Type B pancreatic cell (in vitro differentiated cells): ENCODE measurements around the gene GPS1. TPM values are rescaled to one million over a fixed set of nuclear protein-coding genes. Genes with fewer than 3 reads are reported as not detected.

Experiments
- DNase-seq: peaks from one replicate; pipeline ENCODE4 v3.0.0; 2021; ENCODE audit warnings: mixed read lengths; ENCODE audit not compliant: unreplicated experiment; ENCODE audit errors: extremely low spot score
- H3K27ac Mint-ChIP-seq: 2 replicates; pipeline ENCODE4 v1.8.0; 2021; ENCODE audit warnings: mild to moderate bottlenecking, mixed read lengths
- H3K27me3 Mint-ChIP-seq: 2 replicates; pipeline ENCODE4 v1.8.0; 2021; ENCODE audit warnings: mixed read lengths
- H3K36me3 Mint-ChIP-seq: 2 replicates; pipeline ENCODE4 v1.8.0; 2021; ENCODE audit warnings: mixed read lengths
- H3K4me1 Mint-ChIP-seq: one replicate; pipeline ENCODE4 v1.8.0; 2021; ENCODE audit warnings: mixed read lengths; ENCODE audit not compliant: unreplicated experiment
- H3K4me3 Mint-ChIP-seq: 2 replicates; pipeline ENCODE4 v1.8.0; 2021; ENCODE audit warnings: mild to moderate bottlenecking, mixed read lengths
- H3K9me3 Mint-ChIP-seq: 2 replicates; pipeline ENCODE4 v1.8.0; 2021; ENCODE audit warnings: mixed read lengths
- total RNA-seq: library from RNA; stranded (reverse); gene quantifications from 2 replicates; pipeline ENCODE4 v1.2.1, GENCODE V29; 2021; ENCODE audit warnings: low replicate concordance
- TF ChIP-seq, protein P1 (sequence below): fragments of 200-600 bp; sonication (generic); conservative IDR thresholded peaks from 2 replicates; pipeline ENCODE4 v1.5.0; 2021; ENCODE audit warnings: antibody characterized with exemption, mild to moderate bottlenecking

GPS1 gene
- total RNA-seq, 1 donor from 2014 or later, result 111 TPM

- no peaks in the 10 kb centered on the region for H3K4me1 Mint-ChIP-seq
- no peak overlapping the region for H3K4me3 Mint-ChIP-seq
- H3K9me3 Mint-ChIP-seq, result no peaks in the 10 kb centered on the region
- H3K27ac Mint-ChIP-seq, result no peak overlapping the region
- H3K27me3 Mint-ChIP-seq, result no peaks in the 10 kb centered on the region
- no peak for DNase-seq
- H3K36me3 Mint-ChIP-seq, result no peaks in the 10 kb centered on the region
- TF ChIP-seq, protein P1, sequence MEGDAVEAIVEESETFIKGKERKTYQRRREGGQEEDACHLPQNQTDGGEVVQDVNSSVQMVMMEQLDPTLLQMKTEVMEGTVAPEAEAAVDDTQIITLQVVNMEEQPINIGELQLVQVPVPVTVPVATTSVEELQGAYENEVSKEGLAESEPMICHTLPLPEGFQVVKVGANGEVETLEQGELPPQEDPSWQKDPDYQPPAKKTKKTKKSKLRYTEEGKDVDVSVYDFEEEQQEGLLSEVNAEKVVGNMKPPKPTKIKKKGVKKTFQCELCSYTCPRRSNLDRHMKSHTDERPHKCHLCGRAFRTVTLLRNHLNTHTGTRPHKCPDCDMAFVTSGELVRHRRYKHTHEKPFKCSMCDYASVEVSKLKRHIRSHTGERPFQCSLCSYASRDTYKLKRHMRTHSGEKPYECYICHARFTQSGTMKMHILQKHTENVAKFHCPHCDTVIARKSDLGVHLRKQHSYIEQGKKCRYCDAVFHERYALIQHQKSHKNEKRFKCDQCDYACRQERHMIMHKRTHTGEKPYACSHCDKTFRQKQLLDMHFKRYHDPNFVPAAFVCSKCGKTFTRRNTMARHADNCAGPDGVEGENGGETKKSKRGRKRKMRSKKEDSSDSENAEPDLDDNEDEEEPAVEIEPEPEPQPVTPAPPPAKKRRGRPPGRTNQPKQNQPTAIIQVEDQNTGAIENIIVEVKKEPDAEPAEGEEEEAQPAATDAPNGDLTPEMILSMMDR, result no peak
Measured at GRCh38 chr17:82089723-82090548, 38.2 kb downstream of the GPS1 start.

DNA sequence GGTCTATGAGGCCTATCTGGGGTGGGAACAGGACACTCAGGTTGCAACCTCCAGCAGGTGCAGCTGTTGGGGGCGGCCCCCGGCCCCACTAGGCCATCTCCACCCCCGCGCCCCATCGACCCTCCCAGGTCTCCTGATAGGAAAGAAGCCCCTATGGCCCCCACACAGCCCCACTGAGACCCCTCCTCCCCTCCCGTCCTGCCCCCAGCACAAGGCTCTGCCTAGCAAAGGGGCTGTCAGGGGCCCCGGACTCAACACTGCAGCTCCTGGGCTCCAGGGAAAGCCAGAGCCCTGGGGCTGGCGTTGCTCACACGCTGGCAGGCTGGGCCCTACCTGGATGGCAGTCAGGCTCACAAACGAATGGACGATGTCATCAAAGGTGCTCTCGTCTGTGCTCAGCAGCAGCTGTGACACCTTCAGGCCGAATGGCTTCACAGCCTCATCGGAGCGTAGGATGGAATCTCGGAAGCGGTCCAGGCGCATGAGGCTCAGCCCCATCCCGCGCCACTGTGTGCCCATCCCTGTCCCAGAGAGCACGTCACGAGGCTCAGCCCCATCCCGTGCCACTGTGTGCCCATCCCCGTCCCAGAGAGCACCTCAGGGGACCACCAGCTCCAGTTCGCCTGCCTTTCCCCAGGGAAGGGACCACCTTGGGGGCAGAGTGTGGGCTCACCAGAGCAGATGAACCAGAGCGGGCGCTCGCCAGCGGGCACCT, 39.0 kb downstream of the GPS1 start:
- H3K27ac Mint-ChIP-seq, result no peak overlapping the region
- no peaks in the 10 kb centered on the region for H3K27me3 Mint-ChIP-seq
- no peaks in the 10 kb centered on the region for H3K4me1 Mint-ChIP-seq
- TF ChIP-seq, protein P1, result no peak
- no peak overlapping the region for H3K4me3 Mint-ChIP-seq
- DNase-seq, result no peak
- no peaks in the 10 kb centered on the region for H3K9me3 Mint-ChIP-seq
- no peaks in the 10 kb centered on the region for H3K36me3 Mint-ChIP-seq

- Mint-ChIP-seq H3K27me3 (no peaks in the 10 kb centered on the region), H3K4me1 (no peaks in the 10 kb centered on the region), H3K9me3 (no peaks in the 10 kb centered on the region), H3K36me3 (no peaks in the 10 kb centered on the region), H3K27ac (no peak overlapping the region), H3K4me3 (no peak overlapping the region)
- DNase-seq, result no peak
- TF ChIP-seq, protein P1, result no peak
Measured at GRCh38 chr17:82091264-82092066, 39.8 kb downstream of the GPS1 start.

GRCh38 chr17:82092094-82092586, 40.4 kb downstream of the GPS1 start:
- DNase-seq, result no peak
- Mint-ChIP-seq H3K4me1 (no peaks in the 10 kb centered on the region), H3K27me3 (no peaks in the 10 kb centered on the region), H3K9me3 (no peaks in the 10 kb centered on the region), H3K4me3 (no peak overlapping the region), H3K36me3 (no peaks in the 10 kb centered on the region), H3K27ac (no peak overlapping the region)
- TF ChIP-seq, protein P1, result no peak

GRCh38 chr17:82092628-82092994, 40.9 kb downstream of the GPS1 start:
- H3K4me1 Mint-ChIP-seq, result no peaks in the 10 kb centered on the region
- H3K36me3 Mint-ChIP-seq, result no peaks in the 10 kb centered on the region
- H3K4me3 Mint-ChIP-seq, result no peak overlapping the region
- DNase-seq, result no peak
- TF ChIP-seq, protein P1, result no peak
- no peak overlapping the region for H3K27ac Mint-ChIP-seq
- H3K27me3 Mint-ChIP-seq, result no peaks in the 10 kb centered on the region
- no peaks in the 10 kb centered on the region for H3K9me3 Mint-ChIP-seq
